ENCODE data around the gene PES1. TPM values are rescaled to one million over a fixed set of nuclear protein-coding genes. Genes with fewer than 3 reads are reported as not detected.

PES1 gene
- total RNA-seq, 4 donors from 2014 or later = 36.6 to 62.4 (median 47.9) TPM

DNA sequence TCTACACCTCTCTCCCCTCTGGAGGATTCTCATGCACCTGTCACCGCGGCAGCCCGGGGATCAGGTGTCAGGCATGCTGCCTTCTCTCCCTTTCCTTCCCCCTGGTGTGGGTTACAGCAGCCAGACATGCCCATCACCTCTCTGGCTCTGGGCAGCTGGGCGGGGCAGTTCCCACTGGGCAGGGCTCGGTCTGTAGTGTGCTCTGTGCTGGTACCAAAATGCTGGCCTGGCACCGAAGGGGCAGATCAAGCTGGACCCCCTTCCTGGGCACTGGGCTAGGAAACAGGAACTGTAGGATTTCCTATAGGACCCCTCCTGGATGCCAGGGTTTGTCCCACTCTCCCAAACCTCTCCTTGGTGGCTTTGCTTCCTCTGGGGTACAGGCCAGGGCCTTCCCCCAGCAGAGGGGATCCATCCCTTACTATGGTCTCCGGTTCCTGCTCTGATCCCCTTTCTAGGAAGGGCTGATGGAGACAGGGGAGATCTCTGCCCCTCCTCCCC, 18.1 kb downstream of the PES1 start:
- peaks cover 30 to 32% of the 10 kb centered on the region in 2 donors for H3K36me3 ChIP-seq
- no peaks in the 10 kb centered on the region for H3K27me3 ChIP-seq
- H3K4me3 ChIP-seq (replicated peaks in 1 of 3) = no peak overlapping the region
- 18 to 33% methylated on average over 3 to 5 of the region's 7 CpGs for WGBS, 2 donors
- no peak overlapping the region for H3K27ac ChIP-seq
- peaks cover 0 to 5% of the 10 kb centered on the region in 2 donors for H3K4me1 ChIP-seq
- intact Hi-C loops (cut with DNase I) = no loop called here
- H3K9me3 ChIP-seq = no peaks in the 10 kb centered on the region
- TF ChIP-seq POLR2A (IDR thresholded peaks at IDR 0.05) = no peak
- TF ChIP-seq, protein P1, sequence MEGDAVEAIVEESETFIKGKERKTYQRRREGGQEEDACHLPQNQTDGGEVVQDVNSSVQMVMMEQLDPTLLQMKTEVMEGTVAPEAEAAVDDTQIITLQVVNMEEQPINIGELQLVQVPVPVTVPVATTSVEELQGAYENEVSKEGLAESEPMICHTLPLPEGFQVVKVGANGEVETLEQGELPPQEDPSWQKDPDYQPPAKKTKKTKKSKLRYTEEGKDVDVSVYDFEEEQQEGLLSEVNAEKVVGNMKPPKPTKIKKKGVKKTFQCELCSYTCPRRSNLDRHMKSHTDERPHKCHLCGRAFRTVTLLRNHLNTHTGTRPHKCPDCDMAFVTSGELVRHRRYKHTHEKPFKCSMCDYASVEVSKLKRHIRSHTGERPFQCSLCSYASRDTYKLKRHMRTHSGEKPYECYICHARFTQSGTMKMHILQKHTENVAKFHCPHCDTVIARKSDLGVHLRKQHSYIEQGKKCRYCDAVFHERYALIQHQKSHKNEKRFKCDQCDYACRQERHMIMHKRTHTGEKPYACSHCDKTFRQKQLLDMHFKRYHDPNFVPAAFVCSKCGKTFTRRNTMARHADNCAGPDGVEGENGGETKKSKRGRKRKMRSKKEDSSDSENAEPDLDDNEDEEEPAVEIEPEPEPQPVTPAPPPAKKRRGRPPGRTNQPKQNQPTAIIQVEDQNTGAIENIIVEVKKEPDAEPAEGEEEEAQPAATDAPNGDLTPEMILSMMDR (IDR thresholded peaks at IDR 0.05) = no peak
- DNase-seq = no peak

DNA sequence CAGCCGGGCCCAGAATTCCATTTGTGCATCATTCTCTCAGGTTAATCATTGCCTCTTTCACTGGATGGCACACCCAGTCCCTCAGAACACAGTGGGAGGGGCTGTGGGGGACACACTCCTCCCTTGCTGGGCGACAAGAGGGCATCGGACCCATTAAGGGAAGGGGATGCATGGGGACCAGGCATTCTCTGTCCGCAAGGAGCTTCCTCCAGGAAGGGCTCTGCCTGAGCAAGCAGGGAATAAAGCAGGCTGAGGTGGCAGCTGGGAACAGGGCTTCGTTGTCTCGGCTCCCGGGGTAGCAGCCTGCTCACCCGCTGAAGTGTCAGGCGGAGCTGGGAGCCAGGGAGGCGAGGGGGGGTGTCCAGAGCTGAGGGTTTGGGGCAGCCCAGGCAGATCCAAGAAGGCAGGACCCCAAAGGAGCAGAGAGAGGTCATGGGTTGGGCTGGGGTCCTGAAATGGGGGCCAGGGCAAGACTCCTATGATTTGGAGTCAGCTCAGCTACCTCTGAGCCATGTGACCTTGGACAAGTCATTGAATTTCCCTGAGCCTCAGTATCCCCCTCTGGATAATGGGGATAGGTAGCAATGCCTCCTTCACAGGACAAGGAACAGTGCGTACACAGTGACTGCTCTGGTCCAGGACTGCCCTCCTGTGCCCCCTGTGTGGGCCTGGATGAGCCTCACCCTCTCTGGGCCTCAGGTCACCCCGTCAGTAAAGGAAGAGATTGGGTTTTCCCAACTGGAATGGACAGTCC, 18.7 kb downstream of the PES1 start:
- 42 to 47% methylated on average over 9 to 10 of the region's 12 CpGs for WGBS, 2 donors

DNA sequence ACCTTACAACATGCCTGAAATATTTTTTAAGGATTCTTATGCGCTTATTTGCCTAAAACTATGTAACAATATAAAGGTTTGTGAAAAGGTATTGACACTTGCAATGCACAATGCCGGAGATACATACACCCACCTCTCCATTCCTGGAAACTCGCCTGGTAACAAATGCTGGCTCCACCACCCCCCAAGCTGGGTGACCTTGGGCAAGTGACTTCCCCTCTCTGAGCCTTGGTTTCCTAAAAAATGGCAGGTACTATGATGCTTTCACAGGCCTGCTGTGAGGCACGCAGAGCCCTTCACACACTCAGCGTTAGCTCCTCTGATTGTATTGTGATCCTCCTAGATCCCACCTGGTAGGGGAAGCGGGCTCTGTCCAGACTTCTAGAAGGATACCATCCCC, 19.5 kb downstream of the PES1 start:
- no peak for DNase-seq
- 75 to 87% methylated on average over 6 of the region's 6 CpGs for WGBS, 2 donors
- Histone ChIP-seq H3K4me3 (replicated peaks in 1 of 3) (no peak overlapping the region), H3K27ac (no peak overlapping the region), H3K9me3 (no peaks in the 10 kb centered on the region), H3K27me3 (no peaks in the 10 kb centered on the region), H3K36me3 (peaks cover 15 to 18% of the 10 kb centered on the region in 2 donors), H3K4me1 (peaks cover 0 to 5% of the 10 kb centered on the region in 2 donors)
- TF ChIP-seq, protein P1 (IDR thresholded peaks at IDR 0.05) = no peak
- no peak for TF ChIP-seq POLR2A (IDR thresholded peaks at IDR 0.05)
- intact Hi-C loops (cut with DNase I) = no loop called here

More for the DNA sequence above, 18.7 kb downstream of the PES1 start:
- no peak for TF ChIP-seq POLR2A (IDR thresholded peaks at IDR 0.05)
- TF ChIP-seq, protein P1 (IDR thresholded peaks at IDR 0.05) = no peak
- Histone ChIP-seq H3K4me1 (peaks cover 0 to 5% of the 10 kb centered on the region in 2 donors), H3K27ac (no peak overlapping the region), H3K9me3 (no peaks in the 10 kb centered on the region), H3K36me3 (peaks cover 24 to 26% of the 10 kb centered on the region in 2 donors), H3K4me3 (replicated peaks in 1 of 3) (no peak overlapping the region), H3K27me3 (no peaks in the 10 kb centered on the region)
- intact Hi-C loops (cut with DNase I) = no loop called here
- no peak for DNase-seq

GRCh38 chr22:30569674-30570202, 22.0 kb downstream of the PES1 start:
- TF ChIP-seq POLR2A (IDR thresholded peaks at IDR 0.05) = no peak
- TF ChIP-seq, protein P1 (IDR thresholded peaks at IDR 0.05) = no peak
- H3K4me1 ChIP-seq = peaks cover 0 to 2% of the 10 kb centered on the region in 2 donors
- no peak overlapping the region for H3K27ac ChIP-seq
- intact Hi-C loops (cut with DNase I) = no loop called here
- DNase-seq = no peak
- no peaks in the 10 kb centered on the region for H3K9me3 ChIP-seq
- H3K36me3 ChIP-seq = no peaks in the 10 kb centered on the region
- H3K4me3 ChIP-seq (replicated peaks in 1 of 3) = no peak overlapping the region
- 90 to 94% methylated on average over 10 of the region's 10 CpGs for WGBS, 2 donors
- no peaks in the 10 kb centered on the region for H3K27me3 ChIP-seq
